Epithelial cell of esophagus (primary cell): ENCODE data around the gene SLAMF1.
"Not testable (repeated sequence)": the region's sequence is repeated elsewhere in the genome, so short reads cannot be mapped to it uniquely, and the experiment has no call there.

ENCODE experiments used
- DNase-seq: peaks from one replicate; pipeline ENCODE4 v3.0.0; 2010; ENCODE audit warnings: low read depth
- H3K4me3 ChIP-seq: 2 replicates; pipeline ENCODE4 v1.5.1; 2011; ENCODE audit warnings: mild to moderate bottlenecking, low read length, control low read depth
- CTCF ChIP-seq: IDR thresholded peaks from 2 replicates; pipeline ENCODE4 v1.5.1; 2011; ENCODE audit warnings: low read depth, mild to moderate bottlenecking, low read length, control low read depth, inconsistent platforms; ENCODE audit not compliant: insufficient read depth; ENCODE audit errors: missing control alignments

The SLAMF1 gene

DNA sequence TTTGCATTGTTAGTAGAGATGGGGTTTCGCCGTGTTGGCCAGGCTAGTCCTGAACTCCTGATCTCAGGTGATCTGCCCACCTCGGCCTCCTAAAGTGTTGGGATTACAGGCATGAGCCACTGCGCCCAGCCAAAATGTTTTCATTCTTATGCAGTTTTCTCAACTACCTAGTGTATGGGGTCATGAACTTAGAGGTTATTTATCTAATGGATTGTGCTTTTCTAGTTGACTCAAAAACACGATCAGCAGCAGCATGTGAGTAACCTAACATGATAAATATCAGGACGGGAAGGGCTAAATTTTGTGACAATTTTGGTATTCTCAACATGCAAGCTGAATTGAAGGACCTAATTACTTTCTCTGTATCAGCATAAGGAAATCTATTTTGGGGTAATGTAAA is 58.4 kb downstream of the SLAMF1 start:
- no peak for TF ChIP-seq CTCF
- no peak for DNase-seq
- no peak overlapping the region for H3K4me3 ChIP-seq

DNA sequence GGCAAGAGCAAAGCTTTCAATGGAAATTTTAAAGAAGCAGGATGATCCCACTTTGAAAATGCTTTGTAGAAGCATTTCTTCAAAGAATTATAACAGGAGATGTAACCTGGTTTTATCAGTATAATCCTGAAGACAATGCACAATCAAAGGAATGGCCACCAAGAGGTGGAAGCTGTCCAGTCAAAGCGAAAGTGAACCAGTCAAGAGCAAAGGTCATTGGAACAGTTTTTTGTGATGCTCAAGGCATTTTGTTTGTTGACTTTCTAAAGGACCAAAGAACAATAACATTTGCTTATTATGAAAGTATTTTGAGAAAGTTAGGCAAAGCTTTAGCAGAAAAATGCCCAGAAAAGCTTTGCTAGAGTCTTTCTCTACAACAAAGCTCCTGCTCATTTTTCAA is 62.1 kb downstream of the SLAMF1 start:
- DNase-seq: no peak
- no peak for TF ChIP-seq CTCF
- H3K4me3 ChIP-seq: no peak overlapping the region

DNA sequence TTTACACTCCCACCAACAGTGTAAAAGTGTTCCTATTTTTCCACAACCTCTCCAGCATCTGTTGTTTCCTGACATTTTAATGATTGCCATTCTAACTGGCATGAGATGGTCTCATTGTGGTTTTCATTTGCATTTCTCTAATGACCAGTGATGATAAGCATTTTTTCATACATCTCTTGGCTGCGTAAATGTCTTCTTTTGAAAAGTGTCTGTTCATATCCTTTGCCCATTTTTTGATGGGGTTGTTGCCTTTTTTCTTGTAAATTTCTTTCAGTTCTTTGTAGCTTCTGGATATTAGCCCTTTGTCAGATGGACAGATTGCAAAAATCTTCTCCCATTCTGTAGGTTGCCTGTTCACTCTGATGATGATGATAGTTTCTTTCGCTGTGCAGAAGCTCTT is 63.9 kb downstream of the SLAMF1 start:
- DNase-seq, H3K4me3 ChIP-seq: not testable (repeated sequence)

GRCh38 chr1:160581961-160582360 is 64.9 kb downstream of the SLAMF1 start:
- no peak for TF ChIP-seq CTCF
- no peak overlapping the region for H3K4me3 ChIP-seq
- no peak for DNase-seq

GRCh38 chr1:160580221-160580812 is 66.5 kb downstream of the SLAMF1 start:
- no peak for DNase-seq
- no peak for TF ChIP-seq CTCF
- no peak overlapping the region for H3K4me3 ChIP-seq

DNA sequence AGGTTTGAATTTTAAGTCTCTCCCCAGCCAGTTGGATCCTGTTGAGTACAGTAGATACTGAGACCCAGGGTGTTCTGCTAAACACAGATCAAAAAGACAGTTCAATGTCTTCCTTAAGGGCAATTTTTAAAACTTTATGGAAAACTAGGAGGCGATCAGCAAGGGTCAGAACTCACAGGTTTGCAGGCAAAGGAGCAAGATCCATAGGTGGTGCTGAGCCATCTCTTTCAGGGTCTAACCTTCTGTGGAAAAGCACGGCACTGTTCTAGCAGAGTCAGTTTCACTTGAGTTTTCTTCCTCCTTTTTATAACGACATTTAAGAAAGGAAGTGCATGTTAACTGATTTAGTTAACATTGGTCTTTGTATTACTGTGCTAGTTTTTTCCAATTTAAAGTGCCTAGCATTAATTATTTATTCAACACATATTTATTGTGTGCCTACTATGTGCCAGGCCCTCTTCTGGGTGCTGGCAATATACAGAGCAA is 67.6 kb downstream of the SLAMF1 start, which contains the start of gene CD84:
Gene CD84, minus strand, starts transcription at position 281 of the 486 bp plus-strand sequence. Its CDS starts 59 bp downstream, at position 222.
- DNase-seq: no peak
- TF ChIP-seq CTCF: no peak
- H3K4me3 ChIP-seq: no peak within 1 kb of the TSS

DNA sequence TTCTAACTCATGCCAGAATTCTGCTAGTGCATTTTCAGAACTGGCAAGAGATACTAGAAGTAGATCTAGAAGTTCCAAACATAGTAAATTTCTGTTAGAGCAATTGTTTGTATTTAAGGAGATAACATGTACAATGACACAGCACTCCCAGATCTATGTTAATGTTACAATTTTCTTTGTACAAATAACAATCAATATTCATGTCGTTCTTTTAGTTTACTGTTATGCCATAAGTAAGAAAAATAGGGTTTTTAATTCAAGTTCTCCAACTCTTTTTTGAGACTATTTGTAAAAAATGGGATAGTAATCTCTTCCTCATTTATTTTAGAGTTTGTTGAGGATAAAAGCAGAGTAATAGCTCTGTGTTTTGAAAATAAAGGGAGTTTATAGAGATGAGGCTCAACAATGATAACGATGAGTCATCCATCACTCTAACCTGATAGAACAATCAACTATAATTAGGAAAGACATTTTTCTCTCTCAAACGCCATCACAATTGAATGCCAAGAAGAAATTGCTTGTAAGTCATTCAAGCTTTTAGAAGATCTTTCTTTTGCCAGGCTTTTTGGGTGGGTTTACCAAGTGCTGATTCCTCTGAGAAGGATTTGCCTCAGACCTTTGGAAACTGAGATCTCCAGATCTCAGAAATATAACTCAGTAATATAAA is 68.2 kb downstream of the SLAMF1 start:
- DNase-seq: no peak
- no peak for TF ChIP-seq CTCF
- no peak overlapping the region for H3K4me3 ChIP-seq
